HG03039 (cell line): ENCODE measurements around the gene APCDD1L.
"Not testable (repeated sequence)": the region's sequence is repeated elsewhere in the genome, so short reads cannot be mapped to it uniquely, and the experiment has no call there.

ENCODE experiments used
- ATAC-seq: cut with Tn5 transposase; IDR thresholded peaks from one replicate; pipeline ENCODE4 v1.9.1; 2021; ENCODE audit warnings: mild to moderate bottlenecking, moderate library complexity; ENCODE audit not compliant: unreplicated experiment

APCDD1L gene

GRCh38 chr20:58446960-58447265, 68.3 kb downstream of the APCDD1L start:
- ATAC-seq: no peak

GRCh38 chr20:58446264-58446959, 68.8 kb downstream of the APCDD1L start:
- ATAC-seq: no peak

GRCh38 chr20:58444746-58445255, 70.4 kb downstream of the APCDD1L start:
- ATAC-seq: no peak

GRCh38 chr20:58441723-58442122, 73.5 kb downstream of the APCDD1L start:
- ATAC-seq: no peak

GRCh38 chr20:58440021-58440767, 75.0 kb downstream of the APCDD1L start:
- no peak for ATAC-seq

GRCh38 chr20:58438970-58439808, 76.0 kb downstream of the APCDD1L start:
- no peak for ATAC-seq

GRCh38 chr20:58436868-58437645, 78.1 kb downstream of the APCDD1L start:
- ATAC-seq: no peak

GRCh38 chr20:58435237-58435636, 80.0 kb downstream of the APCDD1L start:
- ATAC-seq: no peak

- ATAC-seq: no peak
Measured at GRCh38 chr20:58434326-58434725, 80.9 kb downstream of the APCDD1L start.

- ATAC-seq: no peak
Measured at GRCh38 chr20:58433759-58434158, 81.4 kb downstream of the APCDD1L start.

GRCh38 chr20:58433029-58433647, 82.1 kb downstream of the APCDD1L start:
- no peak for ATAC-seq

GRCh38 chr20:58432186-58432954, 82.8 kb downstream of the APCDD1L start:
- no peak for ATAC-seq

GRCh38 chr20:58431134-58431533, 84.1 kb downstream of the APCDD1L start:
- ATAC-seq: no peak

GRCh38 chr20:58429303-58429702, 85.9 kb downstream of the APCDD1L start:
- no peak for ATAC-seq

GRCh38 chr20:58428364-58428763, 86.8 kb downstream of the APCDD1L start:
- ATAC-seq: no peak

GRCh38 chr20:58427571-58427970, 87.6 kb downstream of the APCDD1L start:
- not testable (repeated sequence) for ATAC-seq

GRCh38 chr20:58424218-58424969, 90.8 kb downstream of the APCDD1L start:
- ATAC-seq: no peak

- no peak for ATAC-seq
Measured at GRCh38 chr20:58421497-58421850, 93.7 kb downstream of the APCDD1L start.
